Bone marrow (tissue), 2 donors: ENCODE measurements around the gene JADE3.

Experiments
- DNase-seq, 2 donors: peaks; one replicate each; lab custom pipeline; 2025; lab: John Stamatoyannopoulos, UW

Gene JADE3

DNA sequence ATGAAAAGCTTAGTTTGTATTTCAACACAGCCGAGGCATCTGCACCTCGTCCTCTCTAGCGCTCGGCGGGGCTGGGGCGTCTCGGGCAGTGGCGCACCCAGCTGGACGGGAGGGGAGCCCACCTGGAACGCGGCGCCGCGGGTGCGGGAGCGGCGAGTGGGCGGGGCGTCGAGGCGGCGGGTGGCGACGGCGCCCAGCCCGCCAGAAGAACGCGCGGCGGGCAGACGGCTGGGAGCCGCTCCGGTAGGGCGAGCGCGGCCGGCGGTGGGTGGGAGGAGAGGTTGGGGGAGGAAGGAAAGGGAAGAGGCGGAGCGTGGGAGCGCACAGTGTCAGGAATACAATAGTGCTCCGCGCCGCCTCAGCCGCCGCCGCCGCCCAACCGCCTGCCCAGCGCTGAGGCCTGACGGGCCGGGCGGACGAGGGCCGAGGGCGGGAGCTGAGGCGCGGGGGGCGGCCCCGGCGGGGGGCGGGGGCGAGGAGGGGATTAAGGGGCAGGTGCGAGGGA, at the start of gene JADE3:
Gene JADE3 (plus strand): TSS at position 324 of the 505 bp plus-strand sequence. CDS start 72,474 bp downstream, outside the sequence.
- DNase-seq: peak; percentile 15 to 19

DNA sequence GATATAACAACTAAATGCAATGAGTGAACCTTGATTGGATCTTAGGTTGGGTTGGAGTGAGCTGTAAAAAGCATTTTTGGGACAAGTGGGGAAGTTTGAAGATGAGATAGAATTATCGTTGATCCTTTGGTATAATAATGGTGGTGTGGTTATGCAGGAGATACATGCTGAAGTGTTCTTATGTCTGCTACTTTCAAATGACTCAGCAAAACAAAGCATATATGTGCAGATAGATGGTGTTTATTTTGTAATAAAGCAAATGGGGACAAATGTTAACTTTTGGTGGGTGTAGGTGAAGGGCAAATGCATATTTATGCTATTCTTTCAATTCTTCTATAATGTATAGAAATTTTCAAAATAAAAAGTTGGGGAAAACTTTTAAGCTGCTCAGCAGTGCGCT, 49.1 kb upstream of the JADE3 start:
- DNase-seq: no peak

DNA sequence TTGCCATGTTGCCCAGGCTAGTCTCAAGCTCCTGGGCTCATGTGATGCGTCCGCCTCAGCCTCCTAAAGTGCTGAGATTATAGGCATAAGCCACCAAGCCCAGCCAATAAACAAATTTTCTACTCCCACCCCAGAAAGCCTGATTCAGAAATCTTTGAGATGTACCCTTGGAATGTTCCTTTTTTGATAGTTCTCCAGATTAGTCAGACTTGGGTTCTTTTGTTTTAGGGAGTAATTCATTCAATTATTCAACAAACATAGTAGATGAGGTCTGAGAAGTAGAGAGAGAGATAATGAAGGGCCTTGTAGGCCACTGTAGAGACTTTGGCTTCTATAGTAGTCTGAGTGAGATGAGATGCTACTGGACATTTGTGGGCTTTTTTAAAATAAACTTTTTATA, 47.6 kb upstream of the JADE3 start:
- DNase-seq: no peak

DNA sequence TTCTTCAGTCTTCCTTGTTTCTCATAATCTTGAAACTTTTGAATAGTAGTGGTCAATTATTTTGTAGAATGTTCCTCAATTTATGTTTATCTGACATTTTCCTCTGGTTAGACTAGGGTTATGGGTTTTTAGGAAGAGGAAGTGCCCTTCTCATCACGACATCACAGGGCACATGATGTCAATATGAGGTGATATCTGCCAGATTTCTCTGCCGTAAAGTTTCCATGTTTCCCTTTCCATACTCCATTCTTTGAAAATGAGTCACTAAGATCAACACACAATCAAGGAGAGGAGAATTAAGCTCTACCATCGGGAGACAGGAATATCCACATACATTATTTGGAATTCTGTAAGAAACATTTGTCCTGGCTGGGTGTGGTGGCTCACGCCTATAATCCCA, 46.9 kb upstream of the JADE3 start:
- peak in 1 of 2 donors; percentile 0 for DNase-seq

DNA sequence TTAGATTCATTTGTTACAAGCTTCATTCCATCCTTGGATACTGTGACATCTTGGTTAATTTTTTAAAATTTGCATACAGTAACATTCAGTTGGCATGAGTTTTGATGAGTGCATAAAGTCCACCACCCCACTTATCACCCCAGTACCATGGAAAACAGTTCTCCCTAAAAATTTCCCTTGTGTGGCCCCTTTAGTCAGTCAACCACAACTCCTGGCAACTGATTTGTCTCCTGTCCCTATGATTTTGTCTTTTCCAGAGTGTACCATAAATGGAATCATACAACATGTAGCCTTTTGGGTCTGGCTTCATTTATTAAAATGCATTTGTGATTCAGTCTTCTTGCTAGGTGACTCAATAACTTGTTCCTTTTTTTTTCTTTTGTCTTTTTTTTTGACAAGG, 45.5 kb upstream of the JADE3 start:
- DNase-seq: no peak

DNA sequence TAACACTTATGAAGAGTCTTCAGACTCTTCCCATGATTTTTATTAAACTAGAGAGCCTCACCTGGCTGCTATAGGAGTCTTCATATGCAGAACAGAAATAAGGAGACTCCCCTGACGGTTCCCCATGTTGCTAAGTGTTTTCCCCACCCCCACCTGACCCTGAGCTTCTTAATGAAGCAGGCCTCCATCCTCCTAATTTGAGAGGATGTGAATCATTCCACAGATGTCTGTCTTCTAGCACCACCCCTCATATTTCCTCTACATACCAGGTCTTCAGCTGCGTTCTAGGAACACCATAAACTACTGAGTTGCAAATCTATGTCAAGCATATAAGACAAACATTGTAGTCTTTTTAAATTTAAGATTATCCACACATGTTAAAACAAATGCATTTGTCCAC, 38.5 kb upstream of the JADE3 start:
- DNase-seq: peak in 1 of 2 donors; percentile 47

DNA sequence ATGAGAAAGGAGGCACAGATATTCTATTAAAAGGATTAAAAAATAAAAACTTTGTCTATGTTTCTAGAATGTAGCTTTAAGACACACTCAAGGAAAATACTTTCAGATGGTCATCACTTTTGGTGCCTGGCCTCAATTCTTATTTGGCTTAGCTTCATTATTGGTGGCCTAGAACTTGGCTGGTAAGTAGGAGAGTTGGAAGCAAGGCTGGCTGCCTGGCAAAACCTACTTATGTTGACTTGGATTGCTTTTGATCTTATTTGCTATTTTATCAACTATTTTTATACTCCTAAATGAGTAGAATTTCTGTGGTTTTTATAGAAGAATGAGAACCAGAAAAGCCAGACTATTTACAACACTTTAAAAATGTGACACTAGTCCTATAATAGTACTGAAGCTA, 35.3 kb upstream of the JADE3 start:
- DNase-seq: no peak

DNA sequence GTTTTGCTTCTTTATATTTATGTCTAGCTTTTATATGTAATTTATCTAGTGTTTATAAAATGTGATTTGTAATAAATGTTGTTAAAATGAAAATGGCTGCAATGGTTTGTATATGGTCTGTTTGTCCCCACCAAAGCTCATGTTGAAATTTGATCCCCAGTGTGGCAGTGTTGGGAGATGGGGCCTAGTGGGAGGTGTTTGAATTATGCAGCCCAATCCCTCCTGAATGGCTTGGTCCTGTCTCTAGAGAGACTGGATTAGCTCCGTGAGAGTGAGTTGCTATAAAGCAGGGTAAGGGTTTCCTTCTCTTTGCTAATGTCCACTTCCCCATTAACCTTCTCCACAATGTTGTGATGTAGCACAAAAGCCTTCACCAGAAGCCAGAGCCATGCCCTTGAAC, 30.0 kb upstream of the JADE3 start:
- no peak for DNase-seq

DNA sequence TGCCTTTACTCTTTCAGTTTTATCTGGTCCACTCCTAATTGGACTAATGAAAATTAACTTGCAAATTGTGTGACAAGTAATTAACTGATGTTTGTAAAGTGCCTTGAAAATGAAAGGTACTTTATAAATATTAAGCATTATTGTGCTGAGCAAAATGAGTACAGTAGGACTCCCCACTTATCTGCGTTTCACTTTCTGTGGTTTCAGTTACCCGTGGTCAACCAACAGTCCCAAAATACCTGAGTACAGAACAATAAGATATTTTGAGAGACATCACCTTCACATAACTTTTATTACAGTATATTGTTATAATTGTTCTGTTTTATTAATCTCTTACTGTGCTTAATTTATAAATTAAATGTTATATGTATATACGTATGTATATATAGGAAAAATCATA, 27.4 kb upstream of the JADE3 start:
- DNase-seq: no peak

DNA sequence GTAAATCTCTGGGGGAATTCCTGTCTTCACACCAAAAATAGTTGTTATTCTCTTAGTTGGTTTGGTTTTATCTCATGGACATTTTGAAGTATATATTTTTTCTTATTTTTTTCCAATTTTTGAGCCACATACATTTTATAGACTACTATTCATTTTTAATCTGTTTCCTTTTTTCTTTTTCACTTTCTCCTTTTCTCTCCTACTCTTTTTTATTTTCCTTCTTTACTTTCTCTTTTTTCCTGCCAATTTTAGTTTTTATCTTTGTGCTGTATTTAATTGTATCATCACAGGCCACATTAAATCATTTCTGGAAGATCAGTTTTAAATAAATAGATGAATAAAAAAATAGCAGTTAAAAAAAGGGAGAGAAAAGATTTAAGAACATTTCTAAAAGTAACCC, 14.0 kb upstream of the JADE3 start:
- DNase-seq: no peak

DNA sequence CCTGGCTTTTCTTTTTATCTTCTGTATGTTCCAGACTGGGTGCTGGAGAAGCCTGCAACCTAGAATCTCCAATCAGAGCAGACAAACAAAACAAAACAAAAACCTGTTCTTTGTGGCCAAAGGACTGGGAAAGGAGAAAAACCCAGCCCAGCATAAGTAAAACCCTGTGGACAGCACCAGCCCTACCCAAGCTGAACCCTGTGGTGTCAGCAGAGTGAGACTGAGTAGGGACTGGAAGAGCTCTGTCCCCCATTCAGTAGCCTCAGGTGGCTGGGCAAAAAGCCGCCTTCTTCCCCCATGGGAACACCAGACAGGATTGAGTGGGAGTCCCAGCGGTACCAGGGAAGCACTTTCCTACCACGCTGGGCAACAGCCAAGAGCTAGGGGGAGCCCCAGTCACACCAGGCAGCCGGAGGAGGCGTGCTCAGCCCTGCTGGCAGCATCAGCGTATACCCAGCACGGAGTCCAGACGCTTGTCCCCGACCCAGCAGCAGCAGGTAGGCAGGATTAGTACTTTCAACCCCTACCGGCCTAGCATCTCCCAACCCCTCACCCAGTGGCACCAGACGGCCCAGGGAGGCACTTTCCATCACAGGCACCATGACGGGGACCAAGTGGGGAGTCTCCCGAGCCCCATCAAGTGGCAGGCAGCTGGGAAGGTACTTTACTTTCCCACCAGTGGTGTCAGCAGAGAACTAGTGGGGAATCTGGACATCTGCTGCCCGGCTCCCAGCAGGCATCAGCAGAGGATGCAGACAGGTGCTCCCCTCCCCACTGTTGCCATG, 8.6 kb upstream of the JADE3 start:
- peak; percentile 8 to 28 for DNase-seq

DNA sequence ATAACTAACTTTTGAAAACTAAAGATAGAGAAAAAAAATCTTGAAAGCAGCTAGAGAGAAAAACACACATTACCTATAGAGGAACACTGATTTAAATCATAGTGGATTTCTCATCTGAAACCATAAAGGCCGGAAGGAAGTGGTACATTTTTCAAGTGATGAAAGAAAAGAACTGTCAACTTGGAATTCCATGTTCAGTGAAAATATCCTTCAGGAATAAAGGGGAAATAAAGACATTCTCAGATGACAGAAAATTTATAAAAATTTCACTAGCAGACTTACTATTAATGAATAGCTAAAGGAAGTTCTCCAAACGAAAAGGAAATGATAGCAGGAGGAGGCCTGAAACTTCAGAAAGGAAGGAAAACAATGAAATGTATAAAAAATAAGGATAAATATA, 7.6 kb upstream of the JADE3 start:
- DNase-seq: no peak

DNA sequence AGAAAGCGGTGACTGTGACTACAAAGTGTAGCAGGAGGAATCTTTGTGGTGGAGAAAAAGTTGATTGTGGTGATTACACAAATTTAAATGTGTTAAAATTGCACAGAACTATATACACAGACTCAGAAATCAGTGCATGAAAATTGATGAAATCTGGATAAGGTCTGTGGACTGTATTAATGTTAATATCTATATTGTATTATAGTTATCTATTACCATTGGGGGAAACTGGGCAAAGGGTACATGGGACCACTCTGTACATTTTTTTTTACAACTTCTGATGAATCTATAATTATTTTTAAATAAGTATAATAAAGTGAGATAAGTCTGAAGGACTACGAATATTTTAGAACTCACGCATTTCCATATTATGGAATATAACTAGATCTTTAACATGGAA, 1.8 kb upstream of the JADE3 start:
- no peak for DNase-seq

DNA sequence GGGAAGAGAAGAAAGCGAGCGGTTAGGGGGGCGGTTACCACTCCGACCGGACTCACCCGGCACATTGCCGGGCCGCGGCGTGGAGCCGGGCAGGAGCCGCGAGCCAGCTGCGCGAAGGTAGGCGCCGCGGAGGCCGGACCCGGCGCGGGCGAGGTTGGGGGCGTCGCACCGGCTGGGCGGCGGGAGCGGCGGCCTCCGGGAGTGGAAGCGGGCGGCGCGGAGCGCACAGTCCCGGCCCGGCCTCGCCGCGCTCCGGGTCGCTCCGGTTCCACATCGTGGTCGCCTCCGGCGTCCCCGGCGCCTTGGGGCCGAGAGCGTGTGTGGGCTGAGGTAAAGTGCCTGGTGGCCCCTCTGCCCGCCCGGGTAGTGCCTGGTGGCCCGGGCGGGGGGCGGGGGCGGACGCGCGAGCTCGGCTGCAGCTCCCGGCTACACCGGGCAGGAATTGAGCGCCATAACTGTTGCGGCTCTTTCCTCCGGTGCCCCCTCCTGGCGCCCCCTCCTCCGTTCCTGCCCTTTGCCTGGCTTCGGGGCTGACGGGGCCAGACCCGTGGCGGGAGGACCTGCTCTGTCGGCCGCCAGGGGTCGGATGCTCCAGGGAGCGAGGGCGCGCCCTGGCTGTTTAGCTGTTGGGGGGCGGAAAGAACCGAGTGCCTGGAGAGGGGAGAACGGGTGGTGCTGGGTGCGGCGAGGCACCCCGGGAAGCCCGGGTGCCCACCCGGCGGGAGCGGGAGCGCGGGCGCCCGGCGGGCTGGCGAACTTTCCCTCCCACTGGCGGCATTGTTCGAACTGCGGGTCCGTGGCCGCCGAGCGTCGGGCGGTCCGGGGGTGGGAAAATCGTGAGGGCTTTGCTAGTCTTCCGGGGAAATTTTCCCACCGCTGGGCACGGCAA, 626 bp downstream of the JADE3 start:
- DNase-seq: peak; percentile 8 to 27

DNA sequence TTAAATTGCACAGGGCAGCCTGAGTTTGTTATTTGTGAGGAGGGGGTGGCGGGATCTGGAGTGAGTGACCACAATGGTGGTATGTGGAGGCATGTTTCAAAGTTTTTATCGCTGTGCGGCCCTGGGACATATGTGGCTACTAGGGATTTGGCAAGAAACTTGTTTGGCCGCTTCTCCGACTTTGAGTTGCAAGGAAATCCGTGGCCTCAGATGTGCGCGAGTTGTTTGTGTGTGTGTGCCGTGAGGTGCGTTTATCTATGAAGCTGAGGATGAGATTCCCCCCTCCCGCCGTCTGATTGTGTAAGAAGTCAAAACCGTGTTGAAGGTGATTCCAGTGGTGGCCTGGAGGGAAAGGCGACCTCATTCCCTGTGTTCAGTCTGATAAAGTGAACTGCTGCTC, 1.4 kb downstream of the JADE3 start:
- no peak for DNase-seq

DNA sequence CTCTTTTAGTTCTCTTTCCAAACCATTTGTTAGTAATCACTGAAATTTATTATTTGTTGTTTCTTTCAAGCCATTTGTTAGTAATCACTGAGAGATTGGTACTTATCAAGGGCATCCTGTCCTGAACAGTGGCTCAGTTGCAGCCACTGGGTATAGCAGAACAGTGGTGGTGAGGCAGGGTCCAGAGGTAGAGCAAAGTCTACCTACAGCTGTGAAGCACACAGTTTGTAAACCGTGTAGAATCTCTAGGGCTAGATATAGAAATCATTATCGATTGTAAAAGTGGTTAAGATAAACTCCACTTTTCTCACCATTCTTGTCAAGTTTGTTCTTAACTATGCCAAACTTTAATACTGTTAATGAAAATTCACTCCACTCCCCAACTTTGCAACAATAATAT, 4.1 kb downstream of the JADE3 start:
- no peak for DNase-seq

DNA sequence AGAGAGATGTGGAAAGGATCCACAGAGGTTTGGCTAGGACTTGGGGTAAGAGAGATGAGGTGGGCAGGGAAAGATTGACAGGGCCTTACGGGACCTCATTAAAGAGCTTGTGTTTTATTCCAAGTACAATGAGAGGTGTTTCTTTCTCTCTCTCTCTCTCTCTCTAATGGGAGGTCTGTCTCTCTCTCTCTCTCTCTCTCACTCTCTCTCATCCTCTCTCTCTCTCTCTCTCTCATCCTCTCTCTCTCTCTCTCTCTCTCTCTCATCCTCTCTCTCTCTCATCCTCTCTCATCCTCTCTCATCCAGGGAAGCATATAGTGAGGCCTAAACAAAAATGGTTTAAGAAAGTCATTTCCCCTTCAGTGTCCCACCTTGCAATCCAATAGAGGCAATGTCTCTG, 5.4 kb downstream of the JADE3 start:
- DNase-seq: no peak

DNA sequence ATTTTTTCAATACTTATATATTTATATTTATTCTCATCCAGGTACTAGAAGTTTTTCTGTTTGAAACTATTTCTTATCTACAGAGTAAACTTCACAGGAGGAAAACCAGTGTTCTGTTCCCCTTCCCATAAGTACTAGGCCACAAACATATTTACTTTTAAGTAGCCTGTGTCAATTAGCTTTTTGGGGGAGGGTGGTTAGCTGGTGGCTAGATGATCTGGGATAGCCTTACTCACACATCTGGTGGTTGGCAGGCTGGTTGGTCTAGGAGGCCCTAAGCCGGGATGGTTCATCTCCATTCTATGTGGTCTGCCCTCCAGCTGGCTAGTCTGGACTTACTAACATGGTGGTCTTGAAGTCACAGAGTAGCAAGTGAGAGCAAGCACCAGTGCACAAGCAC, 6.2 kb downstream of the JADE3 start:
- no peak for DNase-seq

DNA sequence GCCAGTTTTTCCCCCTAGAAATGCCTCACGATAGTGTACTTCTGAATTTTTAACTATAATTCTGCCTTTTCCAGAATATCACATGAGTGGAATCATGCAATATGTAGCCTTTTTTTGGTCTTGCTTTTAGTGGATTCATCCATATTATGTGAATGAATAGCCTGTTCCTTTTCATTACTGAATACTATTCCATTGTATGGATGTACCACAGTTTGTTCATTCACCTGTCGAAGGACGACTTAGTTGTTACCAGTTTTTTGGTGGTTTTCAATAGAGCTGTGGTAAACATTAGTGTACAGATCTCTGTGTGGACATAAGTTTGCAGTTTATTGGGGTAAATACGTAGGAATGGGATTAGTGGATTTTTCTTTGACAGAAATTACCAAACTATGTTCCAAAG, 8.0 kb downstream of the JADE3 start:
- no peak for DNase-seq

DNA sequence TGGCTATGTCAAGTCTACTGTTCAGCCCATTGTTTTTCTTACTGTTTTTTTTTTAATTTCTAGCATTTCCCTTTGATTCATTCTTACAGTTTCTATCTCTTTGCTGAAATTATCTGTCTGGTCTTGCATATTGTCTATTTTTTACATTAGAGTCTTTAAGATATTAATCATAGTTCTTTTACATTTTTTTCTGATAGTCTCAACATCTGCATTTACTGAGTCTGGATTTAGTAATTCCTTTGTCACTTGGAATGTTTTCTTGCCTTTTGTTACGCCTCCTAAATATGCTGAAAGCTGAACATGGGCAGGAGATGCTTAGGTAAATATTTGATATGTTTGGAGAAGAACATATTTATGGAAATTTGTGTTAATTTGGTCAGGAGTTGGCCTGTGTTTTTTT, 10.4 kb downstream of the JADE3 start:
- DNase-seq: no peak

DNA sequence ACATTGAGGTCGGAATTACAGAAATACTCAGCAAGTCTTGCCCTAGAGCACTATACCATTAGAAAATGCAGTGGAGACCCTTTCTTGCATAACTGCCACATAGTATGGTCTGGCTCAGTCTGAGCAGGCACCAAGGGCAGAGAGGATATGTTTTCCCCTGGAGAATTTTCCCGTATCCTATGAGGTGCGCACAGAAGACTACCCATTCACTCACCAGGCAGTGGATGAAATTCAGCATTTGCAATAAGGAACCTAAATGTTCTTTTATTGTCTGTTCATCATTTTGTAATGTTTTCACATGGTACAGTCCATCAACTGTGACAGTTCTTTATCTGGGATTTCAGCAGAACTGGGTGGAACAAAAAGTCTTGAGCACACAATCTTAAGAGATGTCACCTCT, 15.5 kb downstream of the JADE3 start:
- no peak for DNase-seq

DNA sequence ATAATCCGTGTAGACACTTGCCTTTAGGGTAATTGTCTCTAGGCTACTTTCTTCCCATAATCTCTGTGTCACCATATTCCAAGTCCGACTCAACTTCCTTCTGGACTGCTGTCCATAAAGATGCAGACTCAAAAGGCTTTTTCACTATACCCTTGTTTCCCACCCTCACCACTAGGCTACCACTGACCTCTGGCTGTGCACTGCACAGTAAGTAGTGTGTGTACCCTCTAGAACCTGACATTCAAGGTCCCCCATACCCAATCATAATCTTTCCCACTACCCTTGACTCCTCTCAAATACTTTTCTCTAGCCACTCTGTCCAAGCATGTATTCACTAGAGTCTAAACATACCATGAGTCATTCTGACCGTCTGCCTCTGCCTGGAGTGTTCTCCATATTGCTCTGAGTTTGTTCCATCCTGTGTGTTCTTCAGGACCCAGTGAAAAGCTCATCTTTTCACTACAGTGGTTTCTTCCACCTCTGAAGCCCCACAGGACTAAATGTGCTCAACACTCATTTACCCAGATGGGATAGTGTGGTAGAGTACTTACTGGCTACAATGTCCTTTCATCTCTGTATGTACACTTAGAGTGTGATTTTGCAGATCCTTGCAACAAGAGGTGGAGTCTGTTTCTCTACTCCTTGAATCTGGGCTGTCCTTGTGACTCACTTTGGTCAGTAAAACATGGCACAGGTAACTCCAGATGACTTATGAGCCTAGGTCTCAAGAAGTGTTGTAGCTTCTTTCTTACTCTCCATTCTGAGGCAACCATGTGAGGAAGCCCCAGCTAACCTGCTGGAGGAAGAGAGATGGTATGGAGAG, 17.4 kb downstream of the JADE3 start:
- DNase-seq: no peak
